HepG2 (cell line): ENCODE data around the gene BCL11B. TPM values are rescaled to one million over a fixed set of nuclear protein-coding genes. Genes with fewer than 3 reads are reported as not detected.

Experiments used
- ATAC-seq: fragments of 200-7000 bp; cut with Tn5 transposase; 3 replicates; pipeline ENCODE4 v1.9.1; 2020; ENCODE audit warnings: mild to moderate bottlenecking, moderate library complexity
- BruUV-seq: library from RNA; stranded (reverse); fragments of 400-500 nt; replicated peaks from 2 replicates; lab custom pipeline; 2021; lab: Mats Ljungman, UMichigan
- CTCF ChIA-PET: fragments of 300-600 bp; formaldehyde crosslinking; extraction: SDS; loops from one replicate; lab custom pipeline; 2021; ENCODE audit warnings: low total read pairs, inconsistent platforms, low intra/inter-chr PET ratio; lab: Yijun Ruan, JAX
- POLR2A ChIA-PET: fragments of 350-600 bp; sonication (Branson Sonifier 250); formaldehyde crosslinking; loops from one replicate; lab custom pipeline; 2020; ENCODE audit warnings: antibody characterized with exemption, inconsistent platforms; lab: Yijun Ruan, JAX
- DNase-seq: peaks from one replicate; pipeline ENCODE4 v3.0.0-alpha.2; 2015; ENCODE audit warnings: low spot score
- FAIRE-seq: peaks from 3 replicates; lab custom pipeline; 2011; peaks lifted over from hg19 to GRCh38; lab: Jason Lieb, UNC
- H2AFZ ChIP-seq: one replicate; pipeline ENCODE4 v1.6.1; 2011; ENCODE audit warnings: low read length, inconsistent platforms
- H3K27ac ChIP-seq: fragments of 300-600 bp; 3 replicates; pipeline ENCODE4 v1.8.0; 2011; ENCODE audit warnings: mixed run types, mild to moderate bottlenecking, mixed read lengths, low read length, inconsistent platforms; ENCODE audit not compliant: insufficient read depth; ENCODE audit errors: extremely low read length
- H3K27me3 ChIP-seq, 2 experiments: fragments of 200-600 bp in 1 of 2; 2 replicates in 1 of 2; 3 replicates in 1 of 2; pipeline versions ENCODE4 v1.6.0 to v1.8.0; 2011; ENCODE audit warnings: low read length in 2 of 2, mild to moderate bottlenecking in 2 of 2, moderate library complexity in 2 of 2, inconsistent platforms in 1 of 2; ENCODE audit not compliant: insufficient read depth in 2 of 2, control insufficient read depth in 1 of 2
- H3K36me3 ChIP-seq, 2 experiments: fragments of 200-600 bp in 1 of 2; replicated peaks in 1 of 2; 2 replicates in 1 of 2; 3 replicates in 1 of 2; pipeline versions ENCODE4 v1.5.1 to v1.8.0; 2011; ENCODE audit warnings: low read length in 2 of 2, inconsistent platforms in 1 of 2; ENCODE audit not compliant: insufficient read depth in 2 of 2, control insufficient read depth in 1 of 2
- H3K4me1 ChIP-seq: 2 replicates; pipeline ENCODE4 v1.5.1; 2012; ENCODE audit warnings: low read length, inconsistent platforms; ENCODE audit not compliant: insufficient read depth
- H3K4me2 ChIP-seq: 2 replicates; pipeline ENCODE4 v1.6.0; 2011; ENCODE audit warnings: low read depth, low read length, inconsistent platforms
- H3K4me3 ChIP-seq, 3 experiments: fragments of 200-600 bp in 1 of 3; sonication (generic), shearing (Covaris generic) in 1 of 3; replicated peaks in 1 of 3; 2 replicates each; pipeline ENCODE4 v1.5.1; 2011 to 2016; ENCODE audit warnings: low read length in 3 of 3, inconsistent platforms in 2 of 3, low read depth in 2 of 3, mild to moderate bottlenecking in 2 of 3, control low read depth in 1 of 3, mixed read lengths in 1 of 3; ENCODE audit not compliant: insufficient read depth in 1 of 3
- H3K79me2 ChIP-seq: one replicate; pipeline ENCODE4 v1.6.1; 2011; ENCODE audit warnings: low read length, inconsistent platforms; ENCODE audit not compliant: insufficient read depth
- H3K9ac ChIP-seq: 2 replicates; pipeline ENCODE4 v1.6.0; 2011; ENCODE audit warnings: mild to moderate bottlenecking, low read depth, low read length, inconsistent platforms; ENCODE audit not compliant: insufficient read depth
- H3K9me3 ChIP-seq: 2 replicates; pipeline ENCODE4 v1.5.1; 2012; ENCODE audit warnings: mild to moderate bottlenecking, low read length
- H4K20me1 ChIP-seq: 2 replicates; pipeline ENCODE4 v1.6.0; 2011; ENCODE audit warnings: inconsistent platforms, mild to moderate bottlenecking, low read length, moderate library complexity; ENCODE audit not compliant: insufficient read depth
- AKNA ChIP-seq: sonication (generic); formaldehyde crosslinking; IDR thresholded peaks from 2 replicates; pipeline ENCODE4 v1.4.0; 2020; ENCODE audit warnings: missing genetic modification reagents, borderline replicate concordance
- HCFC1 ChIP-seq: fragments of 150-350 bp; IDR thresholded peaks from 2 replicates; pipeline ENCODE4 v1.6.1; 2014; ENCODE audit warnings: low read depth, low read length
- LCORL ChIP-seq, 2 experiments: fragments of 450-650 bp in 1 of 2; sonication (generic) in 1 of 2; formaldehyde crosslinking in 1 of 2; IDR thresholded peaks; 2 replicates each; pipeline versions ENCODE4 v1.5.0 to v1.6.1; 2017 to 2020; ENCODE audit warnings: antibody characterized with exemption in 1 of 2, missing genetic modification reagents in 1 of 2
- NFKBIZ ChIP-seq: IDR thresholded peaks from 2 replicates; pipeline ENCODE4 v1.6.1; 2018; ENCODE audit warnings: missing genetic modification reagents, missing compliant biosample characterization
- NKX3-1 ChIP-seq: sonication (generic); formaldehyde crosslinking; IDR thresholded peaks from 2 replicates; pipeline ENCODE4 v1.5.0; 2020; ENCODE audit warnings: missing genetic modification reagents
- SNAPC2 ChIP-seq: sonication (generic); formaldehyde crosslinking; IDR thresholded peaks from 2 replicates; pipeline ENCODE4 v1.8.1; 2022; ENCODE audit warnings: mild to moderate bottlenecking, missing genetic modification reagents
- THAP8 ChIP-seq: sonication (generic); formaldehyde crosslinking; IDR thresholded peaks from 2 replicates; pipeline ENCODE4 v1.5.1; 2020; ENCODE audit warnings: missing genetic modification reagents, mild to moderate bottlenecking, borderline replicate concordance
- ZNF607 ChIP-seq: sonication (generic); formaldehyde crosslinking; IDR thresholded peaks from 2 replicates; pipeline ENCODE4 v1.5.1; 2020; ENCODE audit warnings: missing genetic modification reagents, mild to moderate bottlenecking, borderline replicate concordance
- ZNF720 ChIP-seq: sonication (generic); formaldehyde crosslinking; IDR thresholded peaks from 2 replicates; pipeline ENCODE4 v1.4.0; 2020; ENCODE audit warnings: missing genetic modification reagents
- ZZZ3 ChIP-seq: sonication (generic); formaldehyde crosslinking; IDR thresholded peaks from 2 replicates; pipeline ENCODE4 v1.4.0; 2020; ENCODE audit warnings: missing genetic modification reagents, mild to moderate bottlenecking, borderline replicate concordance
- WGBS: methylation state at CpG from one replicate; pipeline ENCODE4 v1.1.6; 2017; ENCODE audit warnings: low lambda C conversion rate; 5-methylcytosine and 5-hydroxymethylcytosine counted together
- in situ Hi-C: cut with HindIII; loops from 2 replicates; pipeline ENCODE4 v1.10.0; 2017; ENCODE audit warnings: low pct_unique_long_range_greater_than_20kb; ENCODE audit not compliant: extremely low pct_ligation_motif_present
- intact Hi-C: fragments of 100-400 bp; cut with micrococcal nuclease; formaldehyde crosslinking; loops from one replicate; pipeline ENCODE4 v1.10.0; 2022; ENCODE audit not compliant: unreplicated experiment
- polyA plus RNA-seq, 8 experiments: library from polyadenylated mRNA; depleted of rRNA in 3 of 8; stranded (reverse) in 7 of 8; unstranded in 1 of 8; fragments of >200 nt; fragmentation: Illumina TruSeq in 4 of 8; extraction: Trizol in 4 of 8; gene quantifications; 2 replicates each; pipeline versions ENCODE4 v1.2.1 to v1.2.3, GENCODE V29; 2011 to 2016; ENCODE audit warnings: low read depth in 4 of 8, missing spikeins in 1 of 8, mixed read lengths in 1 of 8; ENCODE audit not compliant: insufficient read depth in 1 of 8
- total RNA-seq, 5 experiments: library from RNA; depleted of rRNA; stranded (reverse); fragments of >200 nt; fragmentation: Illumina TruSeq; extraction: Trizol; gene quantifications; 2 replicates each; pipeline ENCODE4 v1.2.3, GENCODE V29; 2016; ENCODE audit warnings: low read depth in 1 of 5
- TF ChIP-seq, protein P1 (sequence below): sonication (generic); formaldehyde crosslinking; IDR thresholded peaks from 2 replicates; pipeline ENCODE4 v1.5.0; 2020; ENCODE audit warnings: missing genetic modification reagents

The BCL11B gene
- total and polyA plus RNA-seq, 2 of the 13 experiments (the other 11 are each of a cell fraction or from before 2014, with no cell fraction given) = not detected

DNA sequence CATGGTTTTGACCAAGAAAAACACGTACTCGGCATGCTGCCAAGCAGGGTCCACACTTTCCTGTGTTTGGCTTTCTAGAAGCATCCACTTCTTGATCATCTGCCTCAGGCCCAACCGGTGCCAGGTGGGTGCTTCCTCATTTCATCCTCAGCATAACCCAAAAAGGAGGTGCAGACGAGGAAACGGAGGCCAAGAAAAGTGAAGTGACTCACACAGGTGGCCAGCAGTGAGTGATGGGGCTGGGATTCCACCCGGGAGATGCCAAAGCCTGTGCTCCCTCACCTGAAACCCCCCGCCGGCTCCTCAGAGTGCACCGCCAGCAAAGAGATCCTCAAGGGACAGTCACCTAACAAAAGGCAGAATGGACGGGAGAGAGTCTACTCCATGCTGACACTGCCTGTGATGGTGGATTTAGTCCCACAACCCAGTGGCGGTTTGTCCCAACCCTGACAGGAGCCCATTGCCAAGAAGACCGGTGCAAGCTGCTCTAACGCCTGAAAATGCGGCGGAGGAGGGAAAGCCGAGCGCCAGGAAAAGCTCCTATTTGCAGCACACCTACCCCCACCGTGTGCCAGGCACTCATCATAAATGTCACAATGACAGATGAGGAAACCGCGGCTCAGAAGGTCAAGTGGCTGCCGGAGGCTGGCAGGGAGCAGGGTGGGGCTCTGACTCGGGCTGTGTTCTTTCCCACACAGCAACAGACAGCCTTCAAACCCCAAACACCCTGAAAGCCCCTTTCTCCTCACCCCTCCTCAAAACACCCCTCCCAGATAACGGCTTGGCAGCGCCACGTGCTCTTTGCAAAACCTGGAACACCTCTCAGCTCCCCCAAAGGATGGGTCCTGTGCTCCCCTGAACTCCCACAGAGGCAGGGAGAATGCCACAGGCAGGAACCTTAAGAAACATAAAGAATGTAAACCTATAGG is 18.8 kb downstream of the BCL11B start:
- Histone ChIP-seq H3K27ac (no peak overlapping the region), H3K9me3 (no peaks in the 10 kb centered on the region), H2AFZ (no peak overlapping the region), H3K79me2 (no peaks in the 10 kb centered on the region), H3K4me3 (no peak overlapping the region), H3K9ac (no peak overlapping the region), H3K4me1 (no peaks in the 10 kb centered on the region), H3K36me3 (no peaks in the 10 kb centered on the region), H3K4me2 (no peak overlapping the region), H3K27me3 (peaks cover 0 to 45% of the 10 kb centered on the region in 2 experiments; a peak in 4 of 5 replicates), H4K20me1 (no peaks in the 10 kb centered on the region)
- intact Hi-C loops (no loop called here), in situ Hi-C loops (loop anchor here (25.0 kb wide), 2 partner anchors 1116 to 1266 kb away; no protein-coding TSS in a partner anchor)
- POLR2A ChIA-PET = no interaction called here
- CTCF ChIA-PET = no interaction called here
- FAIRE-seq = no peak
- DNase-seq = no peak
- BruUV-seq = no TSS peak
- TF ChIP-seq ZNF607 (no peak), THAP8 (CRISPR knock-in tag) (no peak), NFKBIZ (CRISPR knock-in tag) (no peak), LCORL (IDR thresholded peaks at IDR 0.05) (no peak), LCORL (CRISPR knock-in tag; IDR thresholded peaks at IDR 0.05) (no peak), AKNA (no peak), SNAPC2 (no peak), HCFC1 (no peak), NKX3-1 (CRISPR knock-in tag) (no peak), ZNF720 (CRISPR knock-in tag) (no peak), ZZZ3 (no peak)
- TF ChIP-seq, protein P1, sequence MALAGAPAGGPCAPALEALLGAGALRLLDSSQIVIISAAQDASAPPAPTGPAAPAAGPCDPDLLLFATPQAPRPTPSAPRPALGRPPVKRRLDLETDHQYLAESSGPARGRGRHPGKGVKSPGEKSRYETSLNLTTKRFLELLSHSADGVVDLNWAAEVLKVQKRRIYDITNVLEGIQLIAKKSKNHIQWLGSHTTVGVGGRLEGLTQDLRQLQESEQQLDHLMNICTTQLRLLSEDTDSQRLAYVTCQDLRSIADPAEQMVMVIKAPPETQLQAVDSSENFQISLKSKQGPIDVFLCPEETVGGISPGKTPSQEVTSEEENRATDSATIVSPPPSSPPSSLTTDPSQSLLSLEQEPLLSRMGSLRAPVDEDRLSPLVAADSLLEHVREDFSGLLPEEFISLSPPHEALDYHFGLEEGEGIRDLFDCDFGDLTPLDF = no peak
- ATAC-seq = no peak
- 29% methylated on average over 21 of the region's 25 CpGs for WGBS
